Non-pigmented ciliary epithelial cell (primary cell): ENCODE results near the gene HS6ST2.
A peak's percentile ranks its signal among the peaks of the same experiment; 100 is the strongest.

ENCODE experiments used
- DNase-seq: peaks from one replicate; pipeline ENCODE4 v3.0.0-alpha.2; 2010; ENCODE audit warnings: low read depth

The HS6ST2 gene

DNA sequence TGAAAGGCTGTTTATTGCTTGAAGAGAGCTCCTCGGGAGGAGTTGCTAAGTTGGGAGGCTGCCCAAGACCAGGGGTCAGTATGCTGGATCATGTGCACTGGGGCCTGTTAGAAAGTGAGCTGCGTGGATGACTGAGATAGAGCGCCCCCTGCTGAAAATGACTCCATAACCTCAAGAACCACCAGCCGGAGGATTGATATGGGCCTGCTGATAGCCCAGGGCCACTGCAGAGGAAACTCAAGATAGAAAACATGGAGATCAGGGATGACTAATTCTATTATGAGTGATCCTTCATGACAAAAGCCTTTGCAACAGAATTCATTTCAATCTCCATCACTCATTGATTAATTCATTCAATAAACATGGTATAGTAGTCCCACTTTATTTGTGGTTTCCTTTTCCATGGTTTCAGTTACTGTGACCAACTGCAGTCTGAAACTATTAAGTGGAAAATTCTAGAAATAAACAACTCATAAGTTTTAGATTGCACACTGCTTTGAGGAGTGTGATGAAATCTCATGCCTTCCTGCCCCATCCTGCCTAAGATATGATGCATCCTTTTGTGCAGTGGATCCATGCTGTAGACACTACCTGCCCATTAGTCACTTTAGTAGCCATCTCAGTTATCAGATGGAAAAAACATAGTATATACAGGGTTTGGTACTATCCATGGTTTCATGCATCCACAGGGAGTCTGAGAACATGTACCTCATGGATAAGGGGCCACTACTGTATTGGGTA, 342.9 kb downstream of the HS6ST2 start:
- DNase-seq: peak; percentile 4

DNA sequence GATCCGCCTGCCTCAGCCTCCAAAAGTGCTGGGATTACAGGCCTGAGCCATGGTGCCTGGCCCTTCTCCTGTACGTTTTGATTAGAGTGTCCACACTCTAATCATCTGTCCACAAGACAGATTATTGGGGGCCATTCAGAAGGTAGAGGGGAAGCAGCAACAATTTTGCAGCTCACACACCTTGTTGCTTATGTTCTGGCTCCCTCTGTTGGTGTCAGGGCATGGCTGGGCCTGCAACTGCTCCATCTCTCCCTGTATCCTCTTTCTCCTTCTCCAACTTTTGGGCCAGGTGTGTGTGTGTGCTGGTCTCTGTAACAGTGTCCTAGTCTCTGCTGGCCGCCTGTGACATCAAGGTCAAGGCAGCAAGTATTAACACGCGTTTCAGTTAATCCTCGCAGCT, 344.1 kb downstream of the HS6ST2 start:
- no peak for DNase-seq

GRCh38 chrX:132613801-132614200, 344.6 kb downstream of the HS6ST2 start:
- DNase-seq: no peak

GRCh38 chrX:132612821-132613564, 345.4 kb downstream of the HS6ST2 start:
- no peak for DNase-seq

- DNase-seq: no peak
Measured at GRCh38 chrX:132610536-132610935, 347.9 kb downstream of the HS6ST2 start.

GRCh38 chrX:132609362-132609848, 349.0 kb downstream of the HS6ST2 start:
- DNase-seq: no peak

GRCh38 chrX:132603700-132604286, 354.6 kb downstream of the HS6ST2 start:
- DNase-seq: no peak

DNA sequence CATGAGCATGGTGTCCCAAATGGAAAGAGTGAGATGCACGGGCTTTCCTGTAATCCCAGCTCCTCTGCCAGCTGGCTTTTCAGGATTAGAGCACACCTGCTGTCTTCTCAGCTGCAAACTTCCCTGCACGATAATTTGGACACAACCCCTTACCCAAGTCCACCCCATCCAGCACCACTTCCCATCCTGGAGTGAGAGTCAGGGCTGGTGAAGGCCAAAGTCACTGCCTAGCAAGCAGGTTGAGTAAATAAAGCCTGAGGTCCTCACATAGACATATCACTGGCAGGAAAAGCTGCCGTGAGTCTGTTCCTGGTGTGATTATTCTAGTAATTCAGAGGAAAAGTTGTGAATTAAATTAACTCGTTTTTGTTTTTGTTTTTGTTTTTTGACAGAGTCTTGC, 355.7 kb downstream of the HS6ST2 start:
- DNase-seq: no peak

GRCh38 chrX:132594999-132595398, 363.4 kb downstream of the HS6ST2 start:
- DNase-seq: no peak

DNA sequence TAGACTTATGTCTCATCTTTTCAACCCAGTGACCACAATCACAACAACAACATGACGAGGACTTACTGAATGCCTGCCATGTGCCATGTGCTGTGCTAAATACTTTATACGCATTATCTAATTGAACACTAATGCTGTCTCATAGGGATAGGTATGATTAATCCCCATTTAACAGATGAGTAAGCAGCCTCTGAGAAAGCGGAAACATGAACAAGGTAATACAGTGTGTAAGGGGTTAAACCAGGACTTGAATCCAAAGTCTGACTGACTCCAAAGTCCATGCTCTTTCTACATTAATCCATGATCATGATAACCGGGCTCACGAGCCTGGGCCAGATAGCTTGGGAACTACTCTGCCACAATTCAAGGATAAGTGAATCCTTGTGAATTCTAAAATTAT, 364.3 kb downstream of the HS6ST2 start:
- no peak for DNase-seq

GRCh38 chrX:132592880-132593279, 365.5 kb downstream of the HS6ST2 start:
- no peak for DNase-seq

DNA sequence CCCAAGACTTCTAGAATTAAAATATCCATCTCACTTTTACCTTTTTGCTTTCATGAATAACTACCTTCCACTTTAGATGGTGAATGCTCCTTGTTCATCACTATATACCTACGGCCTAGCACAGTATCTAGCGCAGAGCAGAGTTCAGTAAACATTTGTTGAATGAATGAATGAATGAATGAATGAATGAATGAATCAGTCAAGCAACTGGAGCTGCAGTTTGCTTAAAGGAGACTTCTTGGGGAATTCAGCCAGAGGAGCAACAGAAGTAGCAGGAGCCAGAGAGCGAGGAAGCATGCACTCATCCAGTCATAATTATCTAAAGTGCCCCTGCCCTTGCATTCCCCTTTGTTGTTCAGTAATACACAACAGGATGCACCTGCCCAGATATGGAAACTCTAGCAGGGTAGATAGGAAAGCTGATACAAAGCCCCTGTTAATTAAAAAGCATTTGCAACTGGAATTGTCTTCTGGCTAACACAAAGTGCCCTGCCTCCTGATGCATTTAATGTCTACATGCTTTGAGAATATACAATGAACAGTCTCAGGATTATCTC, 366.6 kb downstream of the HS6ST2 start:
- DNase-seq: no peak

DNA sequence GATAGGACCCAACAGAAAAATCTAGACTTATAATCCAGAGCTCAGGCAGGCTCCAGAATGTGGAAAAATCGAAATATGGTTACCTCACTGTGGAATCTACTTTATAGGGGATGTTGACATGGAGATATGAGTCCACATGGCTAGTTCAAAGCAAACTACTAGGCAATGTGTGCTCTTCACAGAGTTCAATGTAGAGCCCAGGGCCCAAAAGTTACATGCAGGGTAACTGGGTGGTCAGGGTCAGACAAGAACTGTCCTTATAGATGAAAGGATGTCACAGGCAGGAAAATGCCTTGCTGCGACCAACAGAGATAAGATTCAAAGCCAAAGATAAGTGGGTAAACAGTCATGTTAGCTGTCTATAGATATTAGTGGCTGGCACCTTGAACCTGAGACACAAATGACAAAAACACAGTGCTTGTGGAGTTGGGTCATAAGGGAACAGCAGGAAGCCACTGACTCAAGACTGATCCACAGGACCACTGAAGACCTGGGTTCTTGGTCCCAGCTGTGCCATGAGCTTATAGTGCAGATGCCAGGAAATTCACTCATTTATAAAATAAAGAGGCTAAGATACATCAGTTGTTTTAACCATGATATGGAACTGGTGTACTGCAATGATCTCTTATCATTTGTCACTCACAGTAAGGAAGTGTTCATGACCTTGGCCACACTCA, 367.9 kb downstream of the HS6ST2 start:
- no peak for DNase-seq

DNA sequence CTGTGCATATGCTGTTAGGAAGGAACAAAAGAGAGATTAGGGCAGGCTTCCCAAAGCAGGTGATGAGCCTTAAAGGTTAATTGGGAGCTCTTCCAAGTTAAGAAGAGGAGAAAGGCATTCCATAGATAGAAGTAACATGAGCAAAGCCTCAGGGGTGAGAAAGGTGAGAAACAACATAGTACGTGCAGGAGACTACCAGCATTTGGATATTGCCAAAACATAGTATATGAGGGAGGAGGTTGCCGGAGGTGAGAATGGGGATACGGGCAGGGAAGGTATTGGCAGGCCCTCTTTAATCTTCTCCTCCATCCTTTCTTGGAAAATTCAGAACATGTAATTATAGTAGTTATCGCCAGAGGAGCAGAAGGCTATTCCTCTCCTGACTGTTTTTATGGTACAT, 373.5 kb downstream of the HS6ST2 start:
- DNase-seq: no peak

DNA sequence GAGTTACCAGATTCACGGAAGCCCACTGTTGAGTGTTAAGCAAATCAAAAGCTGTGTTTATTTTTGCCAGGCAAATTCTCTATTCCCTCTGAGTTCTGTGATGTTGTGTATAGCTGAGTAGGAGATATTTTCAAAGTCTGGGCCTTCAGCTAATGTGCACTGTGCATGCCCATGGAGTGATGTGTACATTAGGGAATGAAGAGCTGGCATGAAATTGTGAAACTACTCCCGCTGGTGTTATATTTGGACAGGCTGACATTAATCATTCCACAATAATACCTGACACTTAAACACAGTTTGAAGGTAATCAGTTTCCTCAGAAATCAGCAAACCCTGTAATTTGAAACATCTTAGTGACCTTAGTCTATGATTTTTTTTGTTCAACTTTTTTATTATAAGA, 381.5 kb downstream of the HS6ST2 start:
- no peak for DNase-seq
